Liver (tissue), 9 donors: ENCODE measurements around the gene CHEK2. TPM values are rescaled to one million over a fixed set of nuclear protein-coding genes. Genes with fewer than 3 reads are reported as not detected.

ENCODE experiments used
- DNase-seq: peaks from one replicate; pipeline ENCODE4 v3.0.0-alpha.2; 2017; ENCODE audit warnings: low spot score
- H3K27ac ChIP-seq, 2 donors: one replicate each; pipeline ENCODE4 v1.7.0; 2013; ENCODE audit warnings: inconsistent platforms in 2 of 2, low read length in 2 of 2, control low read depth in 1 of 2, low read depth in 1 of 2, mild to moderate bottlenecking in 1 of 2
- H3K27me3 ChIP-seq, 4 donors: one replicate each; pipeline versions ENCODE4 v1.6.1 to v1.7.0; 2013; ENCODE audit warnings: low read length in 3 of 4, inconsistent platforms in 1 of 4, mild to moderate bottlenecking in 1 of 4, moderate library complexity in 1 of 4; ENCODE audit not compliant: control insufficient read depth in 4 of 4, insufficient read depth in 4 of 4
- H3K36me3 ChIP-seq, 4 donors: one replicate each; pipeline versions ENCODE4 v1.6.1 to v1.7.0; 2013; ENCODE audit warnings: low read length in 3 of 4, mild to moderate bottlenecking in 3 of 4, low read depth in 1 of 4, moderate library complexity in 1 of 4; ENCODE audit not compliant: control insufficient read depth in 4 of 4, insufficient read depth in 3 of 4
- H3K4me1 ChIP-seq, 4 donors: one replicate each; pipeline versions ENCODE4 v1.6.1 to v1.7.0; 2013; ENCODE audit warnings: low read length in 3 of 4, mild to moderate bottlenecking in 3 of 4, moderate library complexity in 1 of 4; ENCODE audit not compliant: control insufficient read depth in 4 of 4, insufficient read depth in 4 of 4
- H3K4me3 ChIP-seq, 3 donors: one replicate each; pipeline versions ENCODE4 v1.6.1 to v1.7.0; 2013; ENCODE audit warnings: low read length in 3 of 3, control low read depth in 1 of 3, low read depth in 1 of 3, mild to moderate bottlenecking in 1 of 3
- H3K9ac ChIP-seq, 2 donors: one replicate each; pipeline ENCODE4 v1.7.0; 2013; ENCODE audit warnings: low read length in 2 of 2, mild to moderate bottlenecking in 2 of 2, moderate library complexity in 2 of 2, control low read depth in 1 of 2, low read depth in 1 of 2
- H3K9me3 ChIP-seq, 4 donors: one replicate each; pipeline versions ENCODE4 v1.6.1 to v1.7.0; 2013; ENCODE audit warnings: low read length in 3 of 4; ENCODE audit not compliant: control insufficient read depth in 4 of 4
- ATF3 ChIP-seq: IDR thresholded peaks from 2 replicates; pipeline ENCODE4 v1.6.1; 2016; ENCODE audit warnings: antibody characterized with exemption
- CTCF ChIP-seq: fragments of 150-350 bp; IDR thresholded peaks from 2 replicates; pipeline ENCODE4 v1.5.1; 2017; ENCODE audit warnings: improper control_type of control experiment, low read depth, low read length; ENCODE audit not compliant: missing input control
- EGR1 ChIP-seq, 2 donors: IDR thresholded peaks; 2 replicates each; pipeline ENCODE4 v1.6.1; 2016 to 2018; ENCODE audit warnings: antibody characterized with exemption in 2 of 2, low read depth in 2 of 2
- FOXA1 ChIP-seq: IDR thresholded peaks from 2 replicates; pipeline ENCODE4 v1.6.1; 2016; ENCODE audit warnings: antibody characterized with exemption
- FOXA2 ChIP-seq: IDR thresholded peaks from 2 replicates; pipeline ENCODE4 v1.6.1; 2016; ENCODE audit warnings: antibody characterized with exemption
- GABPA ChIP-seq, 2 donors: IDR thresholded peaks in 1 of 2; conservative IDR thresholded peaks in 1 of 2; 2 replicates each; pipeline ENCODE4 v1.6.1; 2016; ENCODE audit warnings: antibody characterized with exemption in 2 of 2, mild to moderate bottlenecking in 1 of 2, moderate library complexity in 1 of 2
- HNF4A ChIP-seq, 2 donors: conservative IDR thresholded peaks; 2 replicates each; pipeline ENCODE4 v1.6.1; 2016; ENCODE audit warnings: antibody characterized with exemption in 2 of 2, mild to moderate bottlenecking in 2 of 2
- HNF4G ChIP-seq: IDR thresholded peaks from 2 replicates; pipeline ENCODE4 v1.6.1; 2016; ENCODE audit warnings: antibody characterized with exemption
- JUND ChIP-seq, 2 donors: IDR thresholded peaks; 2 replicates each; pipeline ENCODE4 v1.6.1; 2016; ENCODE audit warnings: antibody characterized with exemption in 2 of 2
- MAX ChIP-seq: IDR thresholded peaks from 2 replicates; pipeline ENCODE4 v1.6.1; 2016; ENCODE audit warnings: antibody characterized with exemption
- NR2F2 ChIP-seq: IDR thresholded peaks from 2 replicates; pipeline ENCODE4 v1.6.1; 2016; ENCODE audit warnings: antibody characterized with exemption
- RAD21 ChIP-seq, 2 donors: IDR thresholded peaks; 2 replicates each; pipeline ENCODE4 v1.6.1; 2016; ENCODE audit warnings: antibody characterized with exemption in 2 of 2, mild to moderate bottlenecking in 2 of 2
- REST ChIP-seq: IDR thresholded peaks from 2 replicates; pipeline ENCODE4 v1.6.1; 2016; ENCODE audit warnings: antibody characterized with exemption, mild to moderate bottlenecking
- RXRA ChIP-seq, 2 donors: IDR thresholded peaks; 2 replicates each; pipeline ENCODE4 v1.6.1; 2017 to 2018; ENCODE audit warnings: antibody characterized with exemption in 2 of 2, mild to moderate bottlenecking in 1 of 2
- SP1 ChIP-seq: IDR thresholded peaks from 2 replicates; pipeline ENCODE4 v1.6.1; 2018; ENCODE audit warnings: antibody characterized with exemption, mild to moderate bottlenecking
- TAF1 ChIP-seq: conservative IDR thresholded peaks from 2 replicates; pipeline ENCODE4 v1.6.1; 2016; ENCODE audit warnings: antibody characterized with exemption, mild to moderate bottlenecking
- YY1 ChIP-seq: IDR thresholded peaks from 2 replicates; pipeline ENCODE4 v1.6.1; 2016; ENCODE audit warnings: antibody characterized with exemption, mild to moderate bottlenecking
- ZBTB33 ChIP-seq: IDR thresholded peaks from 2 replicates; pipeline ENCODE4 v1.6.1; 2016; ENCODE audit warnings: antibody characterized with exemption
- WGBS: extraction: QIAGEN DNeasy Blood & Tissue Kit; methylation state at CpG from one replicate; pipeline ENCODE4 v1.1.7; 2013; 5-methylcytosine and 5-hydroxymethylcytosine counted together
- polyA plus RNA-seq, 2 donors: library from polyadenylated mRNA; stranded (reverse) in 1 of 2; unstranded in 1 of 2; fragments of 200-250 nt in 1 of 2; fragments of >200 nt in 1 of 2; fragmentation: Nextera tagmentation in 1 of 2; extraction: Ambion mirVana in 1 of 2; gene quantifications; one replicate each; pipeline versions ENCODE4 v1.2.1 to v1.2.3, GENCODE V29; 2013 to 2015
- total RNA-seq, 2 donors: library from RNA; depleted of rRNA; stranded (reverse); fragments of >200 nt; gene quantifications; one replicate each; pipeline ENCODE4 v1.2.3, GENCODE V29; 2014
- donor health status: healthy.
- donor health status: healthy.
- donor health status: healthy.
- donor health status: healthy.
- donor health status: healthy.

The CHEK2 gene
- total and polyA plus RNA-seq, 4 donors: 1.4 to 10.6 (median 2.8) TPM

- Histone ChIP-seq H3K27ac (no peak overlapping the region), H3K9me3 (no peaks in the 10 kb centered on the region), H3K9ac (no peak overlapping the region), H3K4me1 (peaks cover 0 to 14% (median 8%) of the 10 kb centered on the region in 4 donors), H3K27me3 (no peaks in the 10 kb centered on the region), H3K36me3 (peaks cover 7 to 41% (median 34%) of the 10 kb centered on the region in 4 donors), H3K4me3 (no peak overlapping the region)
- WGBS: 94% methylated on average over 5 of the region's 5 CpGs
- DNase-seq: no peak
- TF ChIP-seq CTCF (no peak), SP1 (no peak), FOXA1 (no peak), ZBTB33 (no peak), HNF4G (no peak), HNF4A (conservative IDR thresholded peaks at IDR 0.05) (no peak), ATF3 (no peak), RAD21 (IDR thresholded peaks at IDR 0.05) (no peak), EGR1 (IDR thresholded peaks at IDR 0.05; ENCODE audit: low read depth in 2 of 2) (no peak), FOXA2 (no peak), NR2F2 (no peak), MAX (no peak), GABPA (IDR thresholded peaks at IDR 0.05 in 1 of 2, conservative IDR thresholded peaks at IDR 0.05 in 1 of 2) (no peak), YY1 (no peak), REST (no peak), RXRA (IDR thresholded peaks at IDR 0.05) (no peak), JUND (IDR thresholded peaks at IDR 0.05) (no peak), TAF1 (no peak)
Observed at GRCh38 chr22:28791124-28791523, 49.5 kb upstream of the CHEK2 start.
